ENCODE measurements around the gene HMOX1.

The HMOX1 gene

DNA sequence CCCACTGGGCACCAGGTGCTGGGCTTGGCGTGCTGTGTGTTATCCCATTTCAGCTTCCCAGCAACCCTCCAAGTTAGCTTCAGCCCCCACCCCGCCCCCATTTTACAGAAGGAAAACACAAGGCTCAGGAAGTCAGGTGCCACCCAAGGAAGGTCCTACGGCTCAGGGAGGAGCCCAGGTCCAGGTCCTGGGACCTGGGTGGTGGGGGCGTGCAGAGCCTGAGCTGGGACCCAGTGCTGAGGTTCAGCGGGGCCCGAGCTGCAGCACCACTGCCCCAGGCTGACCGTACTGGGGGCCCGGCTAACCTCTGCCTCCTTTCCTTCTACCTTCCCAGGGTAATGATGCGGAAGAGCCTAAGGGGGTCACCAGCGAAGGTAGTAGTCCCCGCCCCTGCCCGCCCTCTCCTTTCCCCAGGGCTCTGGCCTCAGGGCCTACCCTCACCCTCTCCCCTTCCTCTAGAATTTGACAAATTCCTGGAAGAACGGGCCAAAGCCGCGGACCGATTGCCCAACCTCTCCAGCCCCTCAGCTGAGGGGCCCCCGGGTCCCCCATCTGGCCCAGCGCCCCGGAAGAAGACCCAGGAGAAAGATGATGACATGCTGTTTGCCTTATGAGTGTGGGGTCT is 34.2 kb upstream of the HMOX1 start:
- Mint-ChIP-seq H3K27me3 (ENCODE audit: low read depth) (peaks cover 6% of the 10 kb centered on the region), H3K4me1 (ENCODE audit: low read depth) (peaks cover 9% of the 10 kb centered on the region), H3K27ac (no peak overlapping the region), H3K9me3 (no peaks in the 10 kb centered on the region), H3K4me3 (no peak overlapping the region), H3K36me3 (ENCODE audit: low read depth) (no peaks in the 10 kb centered on the region)
- no peak for DNase-seq (ENCODE audit: low spot score)

DNA sequence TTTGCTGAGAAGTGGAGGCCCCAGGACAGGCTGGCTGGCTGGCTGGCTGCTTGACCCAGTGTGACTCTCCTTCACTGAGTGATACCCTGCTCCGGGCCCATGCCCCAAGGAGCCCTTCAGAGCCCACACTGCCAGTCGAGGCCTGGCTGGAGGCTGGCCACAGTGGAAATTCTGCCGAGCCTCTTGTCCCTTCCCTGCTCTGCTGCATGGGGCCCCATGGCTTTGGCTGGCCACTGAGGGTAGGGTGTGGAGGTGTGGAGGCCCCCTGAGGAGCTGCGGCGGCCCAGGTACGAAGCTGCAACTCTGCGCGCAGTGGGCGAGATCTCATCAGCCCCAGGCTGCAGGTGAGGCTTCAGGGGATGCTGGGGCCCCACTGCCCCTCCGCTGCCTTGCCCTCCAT is 33.4 kb upstream of the HMOX1 start:
- no peak for DNase-seq (ENCODE audit: low spot score)
- Mint-ChIP-seq H3K27ac (no peak overlapping the region), H3K4me1 (ENCODE audit: low read depth) (peaks cover 15% of the 10 kb centered on the region), H3K27me3 (ENCODE audit: low read depth) (peaks cover 6% of the 10 kb centered on the region), H3K9me3 (no peaks in the 10 kb centered on the region), H3K4me3 (no peak overlapping the region), H3K36me3 (ENCODE audit: low read depth) (no peaks in the 10 kb centered on the region)

- H3K27me3 Mint-ChIP-seq (ENCODE audit: low read depth): peaks cover 6% of the 10 kb centered on the region
- H3K4me3 Mint-ChIP-seq: no peak overlapping the region
- DNase-seq (ENCODE audit: low spot score): no peak
- no peaks in the 10 kb centered on the region for H3K36me3 Mint-ChIP-seq (ENCODE audit: low read depth)
- H3K27ac Mint-ChIP-seq: no peak overlapping the region
- peaks cover 18% of the 10 kb centered on the region for H3K4me1 Mint-ChIP-seq (ENCODE audit: low read depth)
- H3K9me3 Mint-ChIP-seq: no peaks in the 10 kb centered on the region
Observed at GRCh38 chr22:35348026-35348590, 32.8 kb upstream of the HMOX1 start.

GRCh38 chr22:35348703-35349102 is 32.2 kb upstream of the HMOX1 start:
- Mint-ChIP-seq H3K4me1 (ENCODE audit: low read depth) (peaks cover 18% of the 10 kb centered on the region), H3K9me3 (no peaks in the 10 kb centered on the region), H3K4me3 (no peak overlapping the region), H3K36me3 (ENCODE audit: low read depth) (no peaks in the 10 kb centered on the region), H3K27ac (no peak overlapping the region), H3K27me3 (ENCODE audit: low read depth) (peaks cover 6% of the 10 kb centered on the region)
- DNase-seq (ENCODE audit: low spot score): no peak

- Mint-ChIP-seq H3K27ac (no peak overlapping the region), H3K4me1 (ENCODE audit: low read depth) (peaks cover 18% of the 10 kb centered on the region), H3K27me3 (ENCODE audit: low read depth) (peaks cover 6% of the 10 kb centered on the region), H3K9me3 (no peaks in the 10 kb centered on the region), H3K36me3 (ENCODE audit: low read depth) (no peaks in the 10 kb centered on the region), H3K4me3 (no peak overlapping the region)
- DNase-seq (ENCODE audit: low spot score): no peak
Observed at GRCh38 chr22:35349368-35349703, 31.6 kb upstream of the HMOX1 start.

DNA sequence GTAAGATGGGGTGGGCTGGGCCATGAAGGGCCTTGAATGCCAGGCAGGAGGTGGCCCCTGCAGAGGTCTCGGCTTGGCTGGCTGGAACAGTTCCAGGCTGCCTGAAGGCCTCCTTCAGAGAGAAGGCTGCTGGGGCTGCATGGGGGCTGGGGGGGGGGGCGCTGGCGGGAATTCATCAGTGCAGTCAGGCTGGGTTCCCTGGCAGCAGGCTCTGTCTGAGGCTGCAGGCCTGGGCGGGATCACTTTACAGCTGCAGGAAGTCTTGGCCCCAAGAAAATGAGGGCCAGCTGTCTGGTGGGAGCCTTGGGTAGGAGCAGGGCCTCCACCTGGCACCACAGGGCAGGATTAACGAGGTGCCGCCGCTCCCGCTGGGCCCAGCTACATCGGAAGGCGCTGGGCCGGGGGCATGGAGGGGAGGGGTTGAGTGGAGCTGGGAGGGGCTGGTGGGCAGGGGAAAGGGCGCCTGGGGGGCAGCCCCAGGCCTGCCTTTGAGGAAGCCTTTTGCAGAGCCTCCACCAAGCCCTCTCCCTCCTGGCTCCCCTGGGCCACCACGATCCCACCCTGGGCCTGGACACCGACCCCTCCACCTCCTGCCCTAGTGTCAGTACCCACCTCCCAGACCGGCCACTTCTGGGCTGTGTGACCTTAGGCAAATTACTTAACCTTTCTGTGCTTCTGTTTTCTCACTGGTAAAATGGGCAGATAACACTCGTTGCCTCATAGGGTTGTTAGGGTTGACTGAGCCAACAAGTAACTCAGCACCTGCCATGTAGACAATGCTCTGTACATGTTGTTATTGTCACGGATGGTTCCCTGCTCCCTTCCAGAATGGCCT is 31.0 kb upstream of the HMOX1 start:
- DNase-seq (ENCODE audit: low spot score): no peak
- Mint-ChIP-seq H3K27me3 (ENCODE audit: low read depth) (peaks cover 6% of the 10 kb centered on the region), H3K4me3 (no peak overlapping the region), H3K9me3 (no peaks in the 10 kb centered on the region), H3K27ac (no peak overlapping the region), H3K4me1 (ENCODE audit: low read depth) (peaks cover 18% of the 10 kb centered on the region), H3K36me3 (ENCODE audit: low read depth) (no peaks in the 10 kb centered on the region)

DNA sequence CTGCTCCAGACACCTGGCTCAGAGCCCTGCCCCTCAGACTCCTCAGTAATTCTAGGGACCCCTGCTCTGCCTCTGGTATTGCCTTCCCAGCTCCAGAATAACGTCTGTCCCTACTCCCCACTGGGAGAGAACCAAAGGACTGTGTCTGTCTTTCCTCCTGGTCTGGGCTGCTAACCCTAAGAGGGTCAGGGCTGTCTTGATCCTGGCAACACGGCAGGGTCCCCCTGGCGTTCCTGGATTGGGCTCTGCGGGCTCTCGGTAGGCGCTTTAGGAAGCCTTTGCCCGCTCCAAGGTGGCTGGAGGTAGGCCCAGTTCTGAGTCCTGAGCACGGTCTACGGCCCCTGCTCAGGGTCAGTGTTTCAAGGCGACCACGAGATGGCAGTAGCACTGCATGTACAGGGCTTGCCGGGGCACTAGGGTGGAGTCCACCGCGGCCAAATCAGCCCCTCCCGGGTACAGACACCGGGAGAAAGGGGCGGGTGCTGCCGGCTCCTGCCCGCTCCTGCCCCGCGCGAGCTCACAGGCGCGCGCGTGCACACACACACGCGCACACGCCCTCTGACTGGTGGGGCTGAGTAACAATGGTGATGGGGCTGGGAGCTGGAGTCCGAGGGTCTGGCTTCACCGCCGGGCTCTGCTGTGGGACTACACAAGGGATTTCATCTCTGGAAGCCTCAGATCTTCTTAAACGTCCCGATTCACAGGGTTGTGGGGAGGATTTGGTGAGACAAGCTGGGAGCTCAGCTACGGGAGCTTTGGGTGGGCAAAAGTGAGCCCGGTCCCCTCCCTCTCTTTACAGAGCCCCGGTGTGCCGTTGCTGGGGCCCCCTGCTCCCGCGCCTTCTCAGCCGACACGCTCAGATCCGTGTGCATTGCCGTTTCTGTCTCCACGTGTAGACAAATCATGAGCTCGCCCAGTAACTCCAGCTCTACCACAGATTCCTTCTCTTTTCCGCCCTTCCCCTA is 30.1 kb upstream of the HMOX1 start:
- Mint-ChIP-seq H3K27me3 (ENCODE audit: low read depth) (peaks cover 6% of the 10 kb centered on the region), H3K4me1 (ENCODE audit: low read depth) (peaks cover 18% of the 10 kb centered on the region), H3K36me3 (ENCODE audit: low read depth) (no peaks in the 10 kb centered on the region), H3K27ac (peak overlapping the region; percentile 31), H3K9me3 (no peaks in the 10 kb centered on the region), H3K4me3 (peak overlapping the region; percentile 84)
- peak; percentile 87 for DNase-seq (ENCODE audit: low spot score)

DNA sequence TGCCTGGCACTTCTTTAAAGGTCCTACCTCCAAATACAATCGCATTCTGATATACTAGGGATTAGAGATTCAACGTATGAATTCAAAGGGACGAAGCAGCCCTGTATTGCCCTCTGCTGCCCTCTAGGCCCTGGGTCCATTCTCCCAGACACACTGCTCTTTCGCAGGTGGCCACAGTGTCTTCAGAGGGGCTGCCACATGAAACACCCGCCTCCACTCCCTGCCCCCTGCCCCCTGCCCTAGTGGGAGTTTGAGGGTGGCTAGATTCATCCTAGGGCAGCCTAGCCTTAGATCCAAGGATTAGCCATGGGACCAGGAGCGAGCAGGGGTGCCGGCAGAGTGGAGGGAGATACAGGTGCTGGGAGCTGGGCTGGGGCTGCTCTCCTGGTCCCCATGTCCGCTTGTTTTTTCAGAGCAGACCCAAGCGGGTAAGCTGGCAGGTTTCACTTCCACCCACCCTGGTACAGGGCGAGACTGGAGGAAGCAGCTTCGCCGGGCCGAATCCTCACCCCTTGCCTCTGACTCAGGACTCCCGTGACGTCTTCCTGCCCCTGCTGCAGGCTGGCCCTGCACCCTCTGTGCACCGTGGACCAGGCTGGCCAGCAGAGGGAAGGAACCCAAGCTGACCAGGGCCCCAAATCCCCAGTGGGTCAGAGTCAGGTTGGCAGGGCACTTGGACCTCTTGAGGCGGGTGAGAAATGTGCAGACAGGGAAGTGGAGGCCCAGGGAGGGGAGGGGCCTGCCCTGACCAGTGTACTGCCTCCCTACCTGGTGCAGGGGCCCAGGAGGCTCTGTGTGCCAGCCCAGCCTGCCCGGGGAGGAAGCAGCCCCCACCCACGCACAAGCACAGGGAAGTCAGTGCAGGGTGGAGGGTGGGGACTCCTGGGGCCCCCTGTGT is 28.4 kb upstream of the HMOX1 start:
- DNase-seq (ENCODE audit: low spot score): peak; percentile 73
- Mint-ChIP-seq H3K36me3 (ENCODE audit: low read depth) (no peaks in the 10 kb centered on the region), H3K27ac (peak overlapping the region; percentile 83), H3K4me3 (peak overlapping the region; percentile 54), H3K27me3 (ENCODE audit: low read depth) (peaks cover 6% of the 10 kb centered on the region), H3K4me1 (ENCODE audit: low read depth) (peaks cover 18% of the 10 kb centered on the region), H3K9me3 (no peaks in the 10 kb centered on the region)

DNA sequence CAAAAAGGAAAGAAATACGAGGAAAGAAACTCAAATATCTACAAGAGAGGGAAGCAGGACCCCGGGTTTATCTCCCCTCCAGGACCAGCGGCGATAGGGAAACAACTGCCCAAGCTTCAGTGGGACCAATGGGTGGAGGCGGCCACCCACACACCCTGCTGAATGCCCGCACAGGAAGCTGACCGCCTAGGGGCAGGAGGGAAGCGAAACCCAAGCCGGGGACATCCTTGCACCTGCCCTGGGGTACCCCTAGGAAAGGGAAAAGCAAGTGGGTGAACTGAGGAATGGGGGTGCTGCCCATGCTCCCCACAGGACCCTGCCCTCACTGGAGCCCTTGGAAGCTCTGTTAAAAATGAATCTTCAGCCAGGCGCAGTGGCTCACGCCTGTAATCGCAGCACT is 27.6 kb upstream of the HMOX1 start:
- no peak overlapping the region for H3K4me3 Mint-ChIP-seq
- H3K27me3 Mint-ChIP-seq (ENCODE audit: low read depth): peaks cover 6% of the 10 kb centered on the region
- no peaks in the 10 kb centered on the region for H3K9me3 Mint-ChIP-seq
- peaks cover 18% of the 10 kb centered on the region for H3K4me1 Mint-ChIP-seq (ENCODE audit: low read depth)
- DNase-seq (ENCODE audit: low spot score): no peak
- no peak overlapping the region for H3K27ac Mint-ChIP-seq
- H3K36me3 Mint-ChIP-seq (ENCODE audit: low read depth): no peaks in the 10 kb centered on the region

DNA sequence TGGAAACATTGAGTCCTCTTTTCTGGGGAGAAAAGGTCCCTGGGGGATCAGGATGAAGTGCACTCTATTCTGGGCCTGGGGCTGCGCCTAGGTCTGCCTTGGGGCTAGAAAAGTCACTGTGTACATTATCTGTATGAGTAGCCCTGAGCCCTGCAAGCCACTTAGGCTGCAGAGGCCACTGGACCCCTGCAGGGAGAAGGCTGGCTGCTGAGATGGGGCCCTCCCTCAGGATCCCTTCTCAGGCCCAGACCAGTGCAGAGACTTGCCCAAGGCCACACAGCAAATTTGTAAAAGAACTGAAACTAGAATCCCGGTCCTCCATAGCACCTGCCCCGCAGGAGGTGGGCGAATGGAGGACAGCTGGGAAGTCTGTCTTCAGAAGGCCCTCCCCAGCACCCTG is 26.8 kb upstream of the HMOX1 start:
- peaks cover 6% of the 10 kb centered on the region for H3K27me3 Mint-ChIP-seq (ENCODE audit: low read depth)
- no peaks in the 10 kb centered on the region for H3K9me3 Mint-ChIP-seq
- no peak overlapping the region for H3K4me3 Mint-ChIP-seq
- peaks cover 18% of the 10 kb centered on the region for H3K4me1 Mint-ChIP-seq (ENCODE audit: low read depth)
- no peak for DNase-seq (ENCODE audit: low spot score)
- H3K36me3 Mint-ChIP-seq (ENCODE audit: low read depth): no peaks in the 10 kb centered on the region
- no peak overlapping the region for H3K27ac Mint-ChIP-seq

GRCh38 chr22:35357883-35358621 is 22.8 kb upstream of the HMOX1 start:
- Mint-ChIP-seq H3K36me3 (ENCODE audit: low read depth) (no peaks in the 10 kb centered on the region), H3K27me3 (ENCODE audit: low read depth) (no peaks in the 10 kb centered on the region), H3K4me3 (no peak overlapping the region), H3K9me3 (no peaks in the 10 kb centered on the region), H3K4me1 (ENCODE audit: low read depth) (no peaks in the 10 kb centered on the region), H3K27ac (no peak overlapping the region)
- DNase-seq (ENCODE audit: low spot score): no peak

DNA sequence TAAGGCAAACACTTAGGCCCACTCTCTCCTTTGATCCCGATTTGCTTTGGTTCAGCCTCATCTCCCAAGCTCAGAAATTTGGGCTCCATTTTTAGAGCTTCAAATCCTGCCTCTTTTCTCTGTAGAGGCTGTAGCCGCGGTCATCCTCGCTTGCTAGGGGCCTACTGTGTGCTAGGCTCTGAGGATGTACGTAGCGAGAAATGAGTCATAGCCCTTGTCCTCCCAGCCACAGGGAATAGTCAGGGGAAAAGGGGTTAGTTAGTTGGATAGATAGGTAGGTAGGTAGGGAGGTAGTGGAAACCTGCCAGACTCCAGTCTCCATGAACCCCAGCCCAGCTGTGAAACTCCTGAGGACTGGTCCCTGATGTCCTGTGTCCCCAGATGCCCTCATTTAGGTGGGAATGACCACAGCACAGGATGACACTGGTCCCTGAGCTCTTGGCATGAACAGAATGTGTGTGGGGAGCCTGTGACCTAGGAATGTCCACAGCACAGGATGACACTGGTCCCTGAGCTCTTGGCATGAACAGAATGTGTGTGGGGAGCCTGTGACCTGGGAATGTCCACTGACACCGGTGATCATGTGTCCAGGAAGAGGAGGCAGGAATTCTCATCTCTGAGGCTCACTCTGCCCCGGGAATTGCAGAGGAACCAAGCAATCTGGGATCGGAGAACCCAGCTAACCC is 21.4 kb upstream of the HMOX1 start:
- H3K4me3 Mint-ChIP-seq: no peak overlapping the region
- no peaks in the 10 kb centered on the region for H3K36me3 Mint-ChIP-seq (ENCODE audit: low read depth)
- no peak for DNase-seq (ENCODE audit: low spot score)
- H3K27ac Mint-ChIP-seq: no peak overlapping the region
- H3K27me3 Mint-ChIP-seq (ENCODE audit: low read depth): no peaks in the 10 kb centered on the region
- H3K4me1 Mint-ChIP-seq (ENCODE audit: low read depth): no peaks in the 10 kb centered on the region
- H3K9me3 Mint-ChIP-seq: no peaks in the 10 kb centered on the region
